Measurements from ENCODE around the gene ZFP92.

Gene ZFP92

DNA sequence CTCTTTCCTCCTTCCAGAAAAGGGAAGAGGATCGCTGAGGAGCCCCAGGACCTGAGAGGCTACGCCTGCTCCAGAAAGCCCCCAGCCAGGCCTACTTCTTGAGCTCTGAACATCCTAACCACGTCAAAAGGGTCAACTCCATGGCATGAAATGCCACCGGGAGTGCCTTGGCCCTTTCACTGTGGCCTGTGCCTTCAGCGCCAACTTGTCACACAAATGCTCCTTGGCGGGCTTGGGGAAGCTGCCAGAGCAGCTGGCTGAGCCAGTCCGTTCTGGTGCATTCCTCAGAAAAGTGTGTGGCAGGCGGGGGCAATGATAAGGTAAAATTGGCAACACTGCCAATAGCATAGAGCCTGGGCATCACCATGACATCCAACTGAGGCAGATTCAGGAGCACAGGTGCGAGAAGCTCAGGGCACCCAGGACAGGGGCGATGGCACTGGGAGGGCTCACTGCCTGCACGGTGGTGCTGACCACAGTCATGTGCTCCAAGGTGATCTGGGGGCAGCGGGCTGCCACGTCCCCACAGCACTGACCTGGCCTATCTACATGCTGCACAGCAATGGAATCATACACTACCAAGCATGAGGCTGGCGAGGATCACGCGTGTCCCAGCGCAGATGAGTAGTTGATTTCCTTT is 46.7 kb downstream of the ZFP92 start:
- no peak for DNase-seq

DNA sequence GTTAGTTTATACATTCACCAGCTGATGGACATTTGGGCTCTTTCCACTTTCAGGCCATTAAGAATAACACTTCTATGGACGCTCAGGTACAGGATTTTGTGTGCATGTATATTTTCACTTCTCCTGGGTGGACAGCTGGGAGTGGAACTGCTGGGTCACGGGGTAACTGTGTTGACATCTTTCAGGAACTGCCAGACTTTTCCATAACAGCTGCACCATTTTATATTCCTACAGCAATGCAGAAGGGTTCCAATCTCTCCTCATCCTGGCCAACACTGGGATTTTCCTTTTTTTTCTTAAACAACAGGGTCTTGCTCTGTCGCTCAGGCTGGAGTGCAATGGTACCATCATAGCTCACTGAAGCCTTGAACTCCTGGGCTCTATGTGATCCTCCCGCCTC is 47.2 kb downstream of the ZFP92 start:
- DNase-seq, result no peak

DNA sequence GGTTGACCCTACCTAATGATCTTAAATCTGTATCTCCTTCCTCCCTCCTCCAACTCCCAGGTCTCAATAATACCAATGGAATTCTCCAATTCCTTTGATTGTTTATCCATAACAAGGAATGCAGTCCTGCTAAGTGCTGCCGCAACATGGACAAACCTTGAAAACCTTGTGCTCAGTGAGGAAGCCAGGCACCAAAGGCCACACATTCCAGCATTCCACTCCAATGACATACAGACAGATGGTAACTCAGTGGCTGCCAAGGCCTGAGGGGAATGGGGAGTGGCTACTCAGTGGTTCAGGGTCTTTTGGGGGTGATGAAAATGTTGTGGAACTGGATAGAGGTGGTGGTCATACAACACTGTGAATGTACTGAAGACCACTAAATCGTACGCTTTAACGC is 48.7 kb downstream of the ZFP92 start:
- no peak for DNase-seq

DNA sequence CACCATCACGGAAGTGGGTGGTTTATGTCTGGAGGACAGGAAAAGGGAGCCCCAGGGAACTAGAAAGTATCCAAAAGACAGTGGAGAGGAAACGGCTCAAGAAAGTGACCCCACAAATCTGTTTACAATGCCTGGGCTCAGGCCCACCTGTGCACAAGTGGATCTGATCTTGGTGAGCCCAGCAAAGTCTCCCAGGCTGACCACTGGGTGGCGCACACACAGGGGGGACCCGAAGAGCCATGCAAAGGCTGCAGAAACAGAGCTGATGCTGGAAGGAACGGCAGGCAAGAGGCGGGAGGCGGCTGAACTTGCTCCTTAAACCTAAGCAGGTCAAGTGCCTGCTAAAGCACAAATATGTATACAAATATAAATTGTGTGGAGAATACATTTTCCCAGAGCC is 49.6 kb downstream of the ZFP92 start:
- DNase-seq, result no peak

Measured in femur (tissue), 1 donor.